Germinal center (tissue), 1 donor: Measurements from ENCODE around the gene IMMP2L.
A peak's percentile ranks its signal among the peaks of the same experiment; 100 is the strongest.

Experiments used
- DNase-seq: peaks from one replicate; pipeline ENCODE4 v3.0.0; 2012; ENCODE audit warnings: mixed read lengths, low spot score

The IMMP2L gene

GRCh38 chr7:111556977-111557376, 5.3 kb downstream of the IMMP2L start:
- no peak for DNase-seq

GRCh38 chr7:111554086-111554485, 8.2 kb downstream of the IMMP2L start:
- DNase-seq: no peak

GRCh38 chr7:111541067-111541466, 21.2 kb downstream of the IMMP2L start:
- DNase-seq: no peak

- no peak for DNase-seq
Observed at GRCh38 chr7:111540199-111540815, 22.0 kb downstream of the IMMP2L start.

GRCh38 chr7:111537134-111537533, 25.2 kb downstream of the IMMP2L start:
- no peak for DNase-seq

GRCh38 chr7:111535142-111535870, 27.0 kb downstream of the IMMP2L start:
- no peak for DNase-seq

GRCh38 chr7:111532625-111533024, 29.7 kb downstream of the IMMP2L start:
- DNase-seq: no peak

- DNase-seq: no peak
Observed at GRCh38 chr7:111531993-111532392, 30.3 kb downstream of the IMMP2L start.

- DNase-seq: no peak
Observed at GRCh38 chr7:111530356-111530668, 32.0 kb downstream of the IMMP2L start.

GRCh38 chr7:111529507-111530355, 32.6 kb downstream of the IMMP2L start:
- DNase-seq: no peak

GRCh38 chr7:111528331-111528730, 34.0 kb downstream of the IMMP2L start:
- DNase-seq: no peak

GRCh38 chr7:111527545-111527944, 34.7 kb downstream of the IMMP2L start:
- DNase-seq: peak; percentile 22

GRCh38 chr7:111525100-111525499, 37.2 kb downstream of the IMMP2L start:
- no peak for DNase-seq

- DNase-seq: no peak
Observed at GRCh38 chr7:111521660-111522059, 40.6 kb downstream of the IMMP2L start.

GRCh38 chr7:111518264-111518663, 44.0 kb downstream of the IMMP2L start:
- DNase-seq: no peak

- DNase-seq: no peak
Observed at GRCh38 chr7:111517549-111517951, 44.7 kb downstream of the IMMP2L start.

GRCh38 chr7:111516612-111517011, 45.7 kb downstream of the IMMP2L start:
- DNase-seq: no peak

- no peak for DNase-seq
Observed at GRCh38 chr7:111513566-111513965, 48.7 kb downstream of the IMMP2L start.

- DNase-seq: no peak
Observed at GRCh38 chr7:111511845-111512244, 50.4 kb downstream of the IMMP2L start.

GRCh38 chr7:111510584-111511378, 51.5 kb downstream of the IMMP2L start:
- DNase-seq: no peak

- no peak for DNase-seq
Observed at GRCh38 chr7:111510062-111510461, 52.2 kb downstream of the IMMP2L start.

GRCh38 chr7:111509288-111509687, 53.0 kb downstream of the IMMP2L start:
- DNase-seq: no peak
